ENCODE measurements around the gene RUBCN.

The RUBCN gene

DNA sequence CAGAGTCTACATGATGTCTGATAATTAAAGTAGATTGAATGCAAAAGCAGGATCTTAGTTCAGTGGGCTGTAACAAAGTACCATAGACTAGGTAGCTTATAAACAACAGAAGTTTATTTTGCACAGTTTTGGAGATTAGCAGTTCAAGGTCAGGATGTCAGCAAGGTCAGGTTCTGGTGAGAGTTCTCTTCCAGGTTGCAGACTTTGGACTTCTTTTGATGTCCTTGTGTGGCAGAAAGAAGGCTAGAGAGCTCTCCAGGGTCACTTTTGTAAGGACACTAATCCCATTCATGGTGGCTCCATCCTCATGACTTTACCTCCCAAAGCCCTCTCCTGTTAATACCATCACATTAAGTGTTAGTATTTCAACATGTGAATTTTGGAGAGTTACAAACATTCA is 25.1 kb upstream of the RUBCN start:
- no peaks in the 10 kb centered on the region; the same call in 1 of the 2 replicates for H3K36me3 ChIP-seq (ENCODE audit: insufficient read depth)

DNA sequence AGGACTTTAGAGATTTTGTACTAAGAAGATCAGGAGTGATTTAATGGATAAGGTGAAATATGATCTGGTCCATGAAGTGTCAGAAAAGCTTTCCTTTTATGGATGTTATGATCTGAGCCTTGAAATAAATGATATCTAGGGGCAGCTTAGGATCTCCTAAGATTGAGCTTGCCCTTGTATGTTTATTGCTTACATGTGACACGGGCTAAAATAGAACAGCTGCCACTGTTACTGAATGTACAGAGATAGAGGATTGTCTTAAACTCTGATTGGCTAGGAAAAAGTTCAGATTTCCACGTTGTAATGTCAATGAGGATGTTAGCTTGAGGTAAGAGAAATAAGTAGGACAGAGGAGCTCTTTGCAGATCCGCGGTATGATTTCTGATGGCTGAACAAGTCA is 21.8 kb upstream of the RUBCN start:
- Histone ChIP-seq H3K27ac (no peak overlapping the region), H3K9ac (no peak overlapping the region), H3K4me3 (IDR thresholded peaks at IDR 0.05; ENCODE audit: insufficient read depth, low read depth, low read length) (no peak overlapping the region), H2AFZ (ENCODE audit: low read depth) (no peak overlapping the region), H3K79me2 (ENCODE audit: insufficient read depth, low read depth) (peaks cover 19% of the 10 kb centered on the region), H3K36me3 (ENCODE audit: insufficient read depth) (no peaks in the 10 kb centered on the region; the same call in 1 of the 2 replicates), H3K4me2 (no peak overlapping the region), H4K20me1 (ENCODE audit: insufficient read depth) (peaks cover 7% of the 10 kb centered on the region; the same call in 1 of the 2 replicates), H3K4me1 (ENCODE audit: low read depth, poor library complexity, severe bottlenecking) (peaks cover 6% of the 10 kb centered on the region), H3K27me3 (ENCODE audit: insufficient read depth, low read depth) (no peaks in the 10 kb centered on the region)
- TF ChIP-seq, protein P1, sequence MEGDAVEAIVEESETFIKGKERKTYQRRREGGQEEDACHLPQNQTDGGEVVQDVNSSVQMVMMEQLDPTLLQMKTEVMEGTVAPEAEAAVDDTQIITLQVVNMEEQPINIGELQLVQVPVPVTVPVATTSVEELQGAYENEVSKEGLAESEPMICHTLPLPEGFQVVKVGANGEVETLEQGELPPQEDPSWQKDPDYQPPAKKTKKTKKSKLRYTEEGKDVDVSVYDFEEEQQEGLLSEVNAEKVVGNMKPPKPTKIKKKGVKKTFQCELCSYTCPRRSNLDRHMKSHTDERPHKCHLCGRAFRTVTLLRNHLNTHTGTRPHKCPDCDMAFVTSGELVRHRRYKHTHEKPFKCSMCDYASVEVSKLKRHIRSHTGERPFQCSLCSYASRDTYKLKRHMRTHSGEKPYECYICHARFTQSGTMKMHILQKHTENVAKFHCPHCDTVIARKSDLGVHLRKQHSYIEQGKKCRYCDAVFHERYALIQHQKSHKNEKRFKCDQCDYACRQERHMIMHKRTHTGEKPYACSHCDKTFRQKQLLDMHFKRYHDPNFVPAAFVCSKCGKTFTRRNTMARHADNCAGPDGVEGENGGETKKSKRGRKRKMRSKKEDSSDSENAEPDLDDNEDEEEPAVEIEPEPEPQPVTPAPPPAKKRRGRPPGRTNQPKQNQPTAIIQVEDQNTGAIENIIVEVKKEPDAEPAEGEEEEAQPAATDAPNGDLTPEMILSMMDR (conservative IDR thresholded peaks at IDR 0.05; ENCODE audit: low read depth, low read length): no peak

More for the DNA sequence above, 25.1 kb upstream of the RUBCN start:
- H3K4me1 ChIP-seq (ENCODE audit: low read depth, poor library complexity, severe bottlenecking): no peaks in the 10 kb centered on the region
- no peaks in the 10 kb centered on the region for H3K79me2 ChIP-seq (ENCODE audit: insufficient read depth, low read depth)
- H4K20me1 ChIP-seq (ENCODE audit: insufficient read depth): no peaks in the 10 kb centered on the region
- no peak overlapping the region for H2AFZ ChIP-seq (ENCODE audit: low read depth)
- H3K9ac ChIP-seq: no peak overlapping the region
- H3K4me3 ChIP-seq (IDR thresholded peaks at IDR 0.05; ENCODE audit: insufficient read depth, low read depth, low read length): no peak overlapping the region
- TF ChIP-seq, protein P1 (conservative IDR thresholded peaks at IDR 0.05; ENCODE audit: low read depth, low read length): no peak
- no peaks in the 10 kb centered on the region for H3K27me3 ChIP-seq (ENCODE audit: insufficient read depth, low read depth)
- H3K4me2 ChIP-seq: no peak overlapping the region
- H3K27ac ChIP-seq: no peak overlapping the region

DNA sequence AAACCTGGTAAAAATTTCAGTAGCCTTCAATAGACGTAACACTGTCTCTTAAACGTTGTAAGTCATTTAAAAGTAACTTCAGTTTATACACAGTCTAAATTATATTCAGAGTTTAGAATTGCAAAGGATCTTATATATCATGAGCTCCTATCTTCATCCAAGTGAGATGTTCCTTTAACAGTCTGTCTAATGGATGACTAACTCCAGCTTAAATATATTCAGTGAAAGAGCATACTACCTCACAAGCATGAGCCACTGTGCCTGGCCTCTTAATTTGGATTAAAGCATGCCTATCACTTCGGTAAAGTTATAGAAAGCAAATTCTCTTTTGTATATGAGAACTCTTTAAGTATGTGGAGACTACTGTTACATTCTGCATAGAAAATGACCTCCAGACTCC is 20.0 kb upstream of the RUBCN start:
- Histone ChIP-seq H3K27me3 (ENCODE audit: insufficient read depth, low read depth) (no peaks in the 10 kb centered on the region), H3K36me3 (ENCODE audit: insufficient read depth) (no peaks in the 10 kb centered on the region; the same call in 1 of the 2 replicates), H3K4me1 (ENCODE audit: low read depth, poor library complexity, severe bottlenecking) (peaks cover 24% of the 10 kb centered on the region), H3K4me3 (IDR thresholded peaks at IDR 0.05; ENCODE audit: insufficient read depth, low read depth, low read length) (no peak overlapping the region), H3K4me2 (no peak overlapping the region), H4K20me1 (ENCODE audit: insufficient read depth) (peaks cover 23% of the 10 kb centered on the region), H3K79me2 (ENCODE audit: insufficient read depth, low read depth) (peaks cover 37% of the 10 kb centered on the region), H2AFZ (ENCODE audit: low read depth) (no peak overlapping the region), H3K27ac (no peak overlapping the region), H3K9ac (no peak overlapping the region)
- TF ChIP-seq, protein P1 (conservative IDR thresholded peaks at IDR 0.05; ENCODE audit: low read depth, low read length): no peak

DNA sequence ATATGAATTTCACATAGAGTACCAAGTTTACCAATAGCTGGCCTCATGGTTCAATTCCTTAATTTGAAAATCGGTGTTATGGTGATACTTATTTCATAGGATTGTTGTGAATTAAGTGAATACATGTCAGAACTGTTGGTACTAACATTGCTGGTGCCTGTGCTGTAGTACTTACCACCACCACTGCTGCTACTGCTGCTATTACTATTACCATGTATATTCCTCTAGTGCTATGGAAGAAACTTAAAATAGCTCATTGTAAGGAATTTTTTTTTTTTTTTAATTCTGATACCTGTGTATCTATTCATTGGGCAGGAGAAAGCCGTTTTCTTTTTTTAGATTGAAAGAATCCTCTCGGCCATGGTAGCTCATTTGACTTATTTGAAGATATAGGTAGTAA is 16.6 kb upstream of the RUBCN start:
- Histone ChIP-seq H3K9ac (no peak overlapping the region), H3K4me3 (IDR thresholded peaks at IDR 0.05; ENCODE audit: insufficient read depth, low read depth, low read length) (no peak overlapping the region), H4K20me1 (ENCODE audit: insufficient read depth) (peaks cover 28% of the 10 kb centered on the region), H3K4me1 (ENCODE audit: low read depth, poor library complexity, severe bottlenecking) (peaks cover 32% of the 10 kb centered on the region), H3K27me3 (ENCODE audit: insufficient read depth, low read depth) (no peaks in the 10 kb centered on the region), H3K79me2 (ENCODE audit: insufficient read depth, low read depth) (peaks cover 43% of the 10 kb centered on the region), H2AFZ (ENCODE audit: low read depth) (no peak overlapping the region), H3K27ac (no peak overlapping the region), H3K4me2 (peak overlapping the region; percentile 79; the same call in 1 of the 2 replicates), H3K36me3 (ENCODE audit: insufficient read depth) (no peaks in the 10 kb centered on the region)
- TF ChIP-seq, protein P1 (conservative IDR thresholded peaks at IDR 0.05; ENCODE audit: low read depth, low read length): no peak

Data from KMS-11 (cell line).